DMS 273 treated with DMSO at 0.1 percent for 48 hours (cell line): Measurements from ENCODE around the gene HPS4.
"Not testable (repeated sequence)": the region's sequence is repeated elsewhere in the genome, so short reads cannot be mapped to it uniquely, and the experiment has no call there.

ENCODE experiments used
- DNase-seq: peaks from one replicate; lab custom pipeline; 2025; lab: John Stamatoyannopoulos, UW

Gene HPS4

DNA sequence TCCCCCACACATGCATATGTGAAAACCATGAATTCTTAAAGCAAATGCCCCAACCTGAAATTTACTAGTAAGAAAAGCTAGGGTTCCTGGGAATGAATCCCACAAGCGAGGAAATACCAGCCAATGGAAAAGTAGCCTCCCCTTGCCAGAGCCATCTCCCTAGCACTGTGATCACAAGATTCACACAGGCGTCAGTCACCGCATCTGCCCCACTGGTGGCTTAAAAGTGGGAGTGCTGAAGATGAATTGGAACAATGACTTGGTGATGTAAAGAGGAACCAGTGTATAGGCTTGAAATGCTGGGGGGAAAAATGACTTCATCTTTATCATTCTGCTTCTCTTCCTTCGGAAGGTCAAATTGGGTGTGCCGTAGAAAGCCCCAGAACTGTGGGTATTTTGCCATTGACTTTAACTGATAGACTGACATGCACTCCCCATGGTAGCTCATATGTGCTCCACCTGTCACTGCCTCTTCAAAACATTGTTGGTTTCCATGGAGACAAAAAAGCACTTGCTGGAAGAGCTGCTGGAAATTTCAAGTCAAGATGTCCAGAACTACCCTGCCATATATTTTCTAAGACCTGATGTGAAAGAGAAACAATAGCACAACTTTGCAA lies 73.8 kb downstream of the HPS4 start:
- DNase-seq = no peak

DNA sequence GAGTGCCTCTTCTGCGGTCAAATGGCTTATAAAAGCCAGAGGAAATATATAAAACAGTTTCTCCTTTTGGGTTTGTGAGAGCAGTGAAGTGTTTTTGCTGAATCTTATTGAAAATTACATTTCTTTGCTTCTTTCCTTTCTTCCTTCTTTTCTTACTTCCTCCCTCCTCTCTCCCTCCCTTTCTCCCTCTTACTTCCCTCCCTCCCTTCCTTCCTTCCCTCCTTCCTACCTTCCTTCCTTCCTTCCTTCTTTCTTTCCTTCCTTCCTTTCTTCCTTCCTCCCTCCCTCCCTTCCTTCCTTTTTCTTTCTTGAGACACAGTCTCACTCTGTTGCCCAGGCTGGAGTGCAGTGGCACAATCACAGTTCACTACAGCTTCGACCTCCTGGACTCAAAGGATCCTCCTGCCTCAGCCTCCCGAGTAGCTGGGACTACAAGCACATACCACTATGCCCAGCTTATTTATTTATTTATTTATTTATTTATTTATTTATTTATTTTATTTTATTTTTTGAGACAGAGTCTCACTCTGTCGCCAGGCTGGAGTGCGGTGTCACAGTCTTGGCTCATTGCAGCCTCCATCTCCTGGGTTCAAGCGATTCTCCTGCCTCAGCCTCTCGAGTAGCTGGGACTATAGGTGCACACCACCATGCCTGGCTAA lies 74.9 kb downstream of the HPS4 start:
- DNase-seq = not testable (repeated sequence)

DNA sequence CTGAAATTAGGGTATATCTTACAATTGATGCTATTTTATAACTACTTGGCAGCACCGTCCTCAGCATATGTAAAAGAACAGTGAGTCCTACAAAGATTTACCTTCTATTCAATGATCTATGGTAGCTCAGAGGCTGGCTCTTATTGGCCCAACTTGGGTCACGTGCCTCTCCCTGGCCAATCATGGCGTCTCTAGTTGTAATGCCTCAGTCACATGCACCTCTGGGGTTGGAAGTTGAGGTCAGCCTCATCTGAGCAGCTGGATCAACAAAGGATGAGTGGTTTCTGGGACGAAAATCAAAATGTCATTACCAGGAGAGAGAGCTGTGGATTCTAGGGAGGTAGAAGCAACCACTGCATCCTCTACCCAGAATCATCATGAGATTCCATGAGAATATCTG lies 77.5 kb downstream of the HPS4 start:
- DNase-seq = no peak

DNA sequence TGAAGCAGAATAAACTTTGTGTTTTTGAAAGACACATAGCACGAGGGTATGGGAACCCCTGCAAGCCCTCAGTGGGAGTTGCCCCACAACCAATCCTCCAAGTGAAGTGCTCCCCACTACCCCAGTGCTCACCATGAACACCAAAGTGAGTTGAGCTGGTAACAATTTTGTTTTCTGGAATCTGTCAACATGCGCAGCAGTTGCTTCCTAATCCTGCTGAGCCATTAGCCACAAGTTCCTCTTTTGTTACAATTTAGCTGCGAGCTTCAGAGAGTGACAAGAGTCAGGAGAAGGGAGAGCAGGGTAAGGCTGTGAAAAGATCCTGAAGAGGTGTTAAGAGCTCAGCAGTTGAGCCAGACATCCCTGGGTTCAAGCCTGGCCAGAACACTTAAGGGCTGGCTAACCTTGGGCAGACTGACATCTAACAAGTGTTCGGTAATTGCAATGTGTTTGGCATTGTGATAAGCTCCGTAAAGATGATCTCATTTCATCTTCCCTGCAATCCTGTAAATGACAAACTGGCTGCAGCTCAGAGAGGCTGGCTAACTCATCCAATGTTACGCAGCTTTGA lies 78.6 kb downstream of the HPS4 start:
- DNase-seq = no peak

DNA sequence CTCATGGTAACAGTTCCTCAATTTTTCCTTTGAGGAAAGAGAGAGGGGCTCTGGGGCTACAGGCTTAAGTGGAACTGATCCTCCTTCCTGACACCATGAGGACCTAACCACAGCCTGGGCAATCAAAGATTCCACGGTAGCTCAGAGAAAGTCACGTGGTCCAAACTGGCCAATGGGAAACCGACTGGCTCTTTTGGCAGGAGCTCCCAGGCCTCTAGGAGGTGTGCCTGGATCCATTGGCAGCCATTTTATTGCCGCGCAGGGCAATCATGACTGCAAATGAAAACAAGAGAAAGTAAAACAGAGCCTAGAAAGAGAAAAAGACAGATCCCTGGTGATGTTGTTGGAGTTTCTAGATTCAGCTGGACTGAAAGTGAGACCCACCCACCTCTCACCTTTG lies 81.9 kb downstream of the HPS4 start:
- DNase-seq = no peak
